OCI-LY1 (cell line): ENCODE measurements around the gene PITPNM3.

Experiments used
- H2AFZ ChIP-seq: fragments of 200-600 bp; sonication (generic), shearing (Covaris generic); 2 replicates; pipeline ENCODE4 v1.6.0; 2014; ENCODE audit warnings: antibody characterized with exemption, mild to moderate bottlenecking, low read length
- H3F3A ChIP-seq: fragments of 200-600 bp; sonication (generic), shearing (Covaris generic); 2 replicates; pipeline ENCODE4 v1.6.0; 2014; ENCODE audit warnings: mild to moderate bottlenecking, antibody characterized with exemption, low read length, moderate library complexity; ENCODE audit not compliant: insufficient read depth
- H3K27ac ChIP-seq: fragments of 200-600 bp; sonication (generic); 2 replicates; pipeline ENCODE4 v1.5.1; 2014; ENCODE audit warnings: low read length, mixed run types, mild to moderate bottlenecking, low read depth; ENCODE audit not compliant: poor library complexity, severe bottlenecking
- H3K27me3 ChIP-seq: fragments of 200-600 bp; sonication (generic); 2 replicates; pipeline ENCODE4 v1.6.0; 2014; ENCODE audit warnings: antibody characterized with exemption, mild to moderate bottlenecking, low read length, moderate library complexity; ENCODE audit not compliant: insufficient read depth
- H3K36me3 ChIP-seq: fragments of 200-600 bp; sonication (generic); 2 replicates; pipeline ENCODE4 v1.6.1; 2014; ENCODE audit warnings: mild to moderate bottlenecking, antibody characterized with exemption, low read length, moderate library complexity, mixed read lengths; ENCODE audit not compliant: insufficient read depth
- H3K4me1 ChIP-seq: fragments of 200-600 bp; sonication (generic); 2 replicates; pipeline ENCODE4 v1.5.1; 2014; ENCODE audit warnings: mild to moderate bottlenecking, low read length, moderate library complexity; ENCODE audit not compliant: insufficient read depth, severe bottlenecking
- H3K4me2 ChIP-seq: fragments of 200-600 bp; sonication (generic), shearing (Covaris generic); 2 replicates; pipeline ENCODE4 v1.6.1; 2014; ENCODE audit warnings: low read length
- H3K4me3 ChIP-seq: fragments of 200-600 bp; sonication (generic); 2 replicates; pipeline ENCODE4 v1.5.1; 2014; ENCODE audit warnings: low read length, low read depth, mild to moderate bottlenecking, mixed read lengths; ENCODE audit not compliant: poor library complexity, severe bottlenecking
- H3K79me2 ChIP-seq: fragments of 200-600 bp; shearing (Covaris generic); 2 replicates; pipeline ENCODE4 v1.6.1; 2016; ENCODE audit warnings: mixed run types, low read length, mixed read lengths; ENCODE audit not compliant: insufficient read depth
- H3K9ac ChIP-seq: fragments of 200-600 bp; sonication (generic), shearing (Covaris generic); 2 replicates; pipeline ENCODE4 v1.6.1; 2014; ENCODE audit warnings: mild to moderate bottlenecking, low read length, mixed read lengths
- H3K9me2 ChIP-seq: fragments of 200-600 bp; sonication (generic), shearing (Covaris generic); 2 replicates; pipeline ENCODE4 v1.6.1; 2014; ENCODE audit warnings: low read depth, mild to moderate bottlenecking, low read length, mixed read lengths
- H3K9me3 ChIP-seq: fragments of 200-600 bp; shearing (Covaris generic); 2 replicates; pipeline ENCODE4 v1.6.1; 2014; ENCODE audit warnings: low read length, mixed read lengths
- H4K20me1 ChIP-seq: fragments of 200-600 bp; sonication (generic), shearing (Covaris generic); 2 replicates; pipeline ENCODE4 v1.6.0; 2016; ENCODE audit warnings: mild to moderate bottlenecking, low read length; ENCODE audit not compliant: insufficient read depth
- CTCF ChIP-seq: fragments of 200-600 bp; sonication (generic), shearing (Covaris generic); IDR thresholded peaks from 2 replicates; pipeline ENCODE4 v1.5.1; 2017; ENCODE audit warnings: mild to moderate bottlenecking, antibody characterized with exemption, low read length, moderate library complexity, mixed read lengths
- EZH2 ChIP-seq: fragments of 200-600 bp; sonication (generic), shearing (Covaris generic); IDR thresholded peaks from 2 replicates; pipeline ENCODE4 v1.8.0; 2017; ENCODE audit warnings: borderline replicate concordance, mixed run types, mild to moderate bottlenecking, antibody characterized with exemption, low read length, moderate library complexity, mixed read lengths

The PITPNM3 gene

GRCh38 chr17:6448473-6448872 is 107.9 kb downstream of the PITPNM3 start:
- TF ChIP-seq CTCF (no peak), EZH2 (no peak)
- no peak overlapping the region for H3K27ac ChIP-seq
- H3K36me3 ChIP-seq, result no peaks in the 10 kb centered on the region
- H4K20me1 ChIP-seq, result no peaks in the 10 kb centered on the region
- no peak overlapping the region for H3K4me3 ChIP-seq
- H3F3A ChIP-seq, result no peaks in the 10 kb centered on the region
- no peaks in the 10 kb centered on the region for H3K9me3 ChIP-seq
- H2AFZ ChIP-seq, result no peak overlapping the region
- H3K27me3 ChIP-seq, result peaks cover 11% of the 10 kb centered on the region; the same call in 1 of the 2 replicates
- H3K9ac ChIP-seq, result no peak overlapping the region
- no peaks in the 10 kb centered on the region for H3K79me2 ChIP-seq
- H3K4me2 ChIP-seq, result no peak overlapping the region
- no peaks in the 10 kb centered on the region for H3K9me2 ChIP-seq
- no peaks in the 10 kb centered on the region for H3K4me1 ChIP-seq

- no peaks in the 10 kb centered on the region for H3K9me3 ChIP-seq
- H3K4me1 ChIP-seq, result no peaks in the 10 kb centered on the region
- no peak overlapping the region for H3K4me3 ChIP-seq
- H3K9me2 ChIP-seq, result no peaks in the 10 kb centered on the region
- peaks cover 11% of the 10 kb centered on the region; the same call in 1 of the 2 replicates for H3K27me3 ChIP-seq
- H3K79me2 ChIP-seq, result no peaks in the 10 kb centered on the region
- no peak overlapping the region for H3K27ac ChIP-seq
- no peak overlapping the region for H2AFZ ChIP-seq
- no peaks in the 10 kb centered on the region for H3K36me3 ChIP-seq
- no peak overlapping the region for H3K9ac ChIP-seq
- no peaks in the 10 kb centered on the region for H4K20me1 ChIP-seq
- H3F3A ChIP-seq, result no peaks in the 10 kb centered on the region
- TF ChIP-seq EZH2 (no peak), CTCF (no peak)
- no peak overlapping the region for H3K4me2 ChIP-seq
Measured at GRCh38 chr17:6446516-6447100, 109.7 kb downstream of the PITPNM3 start.

GRCh38 chr17:6444571-6445335 is 111.6 kb downstream of the PITPNM3 start:
- H3K36me3 ChIP-seq, result no peaks in the 10 kb centered on the region
- H3K4me1 ChIP-seq, result no peaks in the 10 kb centered on the region
- no peak overlapping the region for H3K27ac ChIP-seq
- H3K4me3 ChIP-seq, result no peak overlapping the region
- H3K9me3 ChIP-seq, result no peaks in the 10 kb centered on the region
- no peak for TF ChIP-seq EZH2
- TF ChIP-seq CTCF, result no peak
- H4K20me1 ChIP-seq, result no peaks in the 10 kb centered on the region
- H3K9me2 ChIP-seq, result no peaks in the 10 kb centered on the region
- no peaks in the 10 kb centered on the region for H3F3A ChIP-seq
- H3K79me2 ChIP-seq, result no peaks in the 10 kb centered on the region
- peaks cover 11% of the 10 kb centered on the region; the same call in 1 of the 2 replicates for H3K27me3 ChIP-seq
- H2AFZ ChIP-seq, result no peak overlapping the region
- no peak overlapping the region for H3K9ac ChIP-seq
- H3K4me2 ChIP-seq, result no peak overlapping the region
